AG10803 (cell line): ENCODE results near the gene GLOD4.
"Not testable (repeated sequence)": the region's sequence is repeated elsewhere in the genome, so short reads cannot be mapped to it uniquely, and the experiment has no call there.

ENCODE experiments used
- DNase-seq: peaks from one replicate; pipeline ENCODE4 v3.0.0; 2010; ENCODE audit warnings: low read depth
- H3K4me3 ChIP-seq: 2 replicates; pipeline ENCODE4 v1.5.1; 2011; ENCODE audit warnings: mild to moderate bottlenecking, low read length, control low read depth
- CTCF ChIP-seq: conservative IDR thresholded peaks from 2 replicates; pipeline ENCODE4 v1.5.1; 2011; ENCODE audit warnings: mild to moderate bottlenecking, low read length, control low read depth, inconsistent platforms

The GLOD4 gene

GRCh38 chr17:807523-808294 lies 25.6 kb upstream of the GLOD4 start:
- TF ChIP-seq CTCF: no peak
- no peak overlapping the region for H3K4me3 ChIP-seq

GRCh38 chr17:806781-807522 lies 24.9 kb upstream of the GLOD4 start:
- DNase-seq: no peak
- TF ChIP-seq CTCF: no peak
- H3K4me3 ChIP-seq: no peak overlapping the region

More at GRCh38 chr17:807523-808294, 25.6 kb upstream of the GLOD4 start:
- DNase-seq: no peak

- no peak overlapping the region for H3K4me3 ChIP-seq
- no peak for TF ChIP-seq CTCF
- no peak for DNase-seq
These were observed 24.3 kb upstream of the GLOD4 start for GRCh38 chr17:806346-806745.

GRCh38 chr17:805886-806285 lies 23.8 kb upstream of the GLOD4 start:
- H3K4me3 ChIP-seq, DNase-seq: not testable (repeated sequence)

GRCh38 chr17:804541-805435 lies 22.7 kb upstream of the GLOD4 start:
- DNase-seq: no peak
- no peak overlapping the region for H3K4me3 ChIP-seq
- no peak for TF ChIP-seq CTCF

GRCh38 chr17:802901-803881 lies 21.1 kb upstream of the GLOD4 start:
- no peak for TF ChIP-seq CTCF
- DNase-seq: no peak
- no peak overlapping the region for H3K4me3 ChIP-seq
